Measurements from ENCODE around the gene DHH. TPM values are rescaled to one million over a fixed set of nuclear protein-coding genes. Genes with fewer than 3 reads are reported as not detected.

Gene DHH
- total and polyA plus RNA-seq, 2 donors (not counting 3 experiments of a cell fraction or from before 2014, with no cell fraction given) = 2.9 to 3.3 TPM

DNA sequence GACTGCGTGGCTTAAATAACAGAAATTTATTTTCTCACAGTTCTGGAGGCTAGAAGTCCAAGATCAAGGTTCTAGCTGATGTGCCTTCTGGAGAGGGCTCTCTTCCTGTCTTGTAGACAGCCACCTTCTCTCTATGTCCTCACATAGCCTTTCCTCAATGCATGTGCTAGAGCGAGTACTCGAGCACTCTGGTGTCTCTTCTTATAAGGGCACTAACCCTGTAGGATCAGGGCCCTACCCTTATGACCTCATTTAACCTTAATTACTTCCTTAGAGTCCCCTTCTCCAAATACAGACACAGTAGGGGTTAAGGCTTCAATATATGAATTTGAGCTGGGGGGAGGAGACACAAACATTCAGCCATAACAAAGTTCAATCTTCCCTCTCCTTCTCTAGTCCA is 10.2 kb downstream of the DHH start:
- no peaks in the 10 kb centered on the region for H3K9me3 ChIP-seq (replicated peaks; ENCODE audit: control insufficient read depth, insufficient read depth, low read length)
- H2AFZ ChIP-seq (ENCODE audit: low read depth, low read length) = no peak overlapping the region
- H3K9ac ChIP-seq (replicated peaks; ENCODE audit: extremely low read depth, insufficient read depth, low read length) = no peak overlapping the region
- no peaks in the 10 kb centered on the region for H3K79me2 ChIP-seq (ENCODE audit: control insufficient read depth, insufficient read depth, low read length)
- DNase-seq (ENCODE audit: low read depth, low spot score) (no peak), FAIRE-seq (no peak)
- TF ChIP-seq FOS (IDR thresholded peaks at IDR 0.05; ENCODE audit: borderline replicate concordance, insufficient read depth, low read length) = no peak
- TF ChIP-seq POLR2AphosphoS5 (IDR thresholded peaks at IDR 0.05; ENCODE audit: insufficient read depth, low read depth, low read length) = no peak
- TF ChIP-seq JUN (IDR thresholded peaks at IDR 0.05; ENCODE audit: borderline replicate concordance, insufficient read depth, insufficient read length, low read depth) = no peak
- TF ChIP-seq, protein P1, sequence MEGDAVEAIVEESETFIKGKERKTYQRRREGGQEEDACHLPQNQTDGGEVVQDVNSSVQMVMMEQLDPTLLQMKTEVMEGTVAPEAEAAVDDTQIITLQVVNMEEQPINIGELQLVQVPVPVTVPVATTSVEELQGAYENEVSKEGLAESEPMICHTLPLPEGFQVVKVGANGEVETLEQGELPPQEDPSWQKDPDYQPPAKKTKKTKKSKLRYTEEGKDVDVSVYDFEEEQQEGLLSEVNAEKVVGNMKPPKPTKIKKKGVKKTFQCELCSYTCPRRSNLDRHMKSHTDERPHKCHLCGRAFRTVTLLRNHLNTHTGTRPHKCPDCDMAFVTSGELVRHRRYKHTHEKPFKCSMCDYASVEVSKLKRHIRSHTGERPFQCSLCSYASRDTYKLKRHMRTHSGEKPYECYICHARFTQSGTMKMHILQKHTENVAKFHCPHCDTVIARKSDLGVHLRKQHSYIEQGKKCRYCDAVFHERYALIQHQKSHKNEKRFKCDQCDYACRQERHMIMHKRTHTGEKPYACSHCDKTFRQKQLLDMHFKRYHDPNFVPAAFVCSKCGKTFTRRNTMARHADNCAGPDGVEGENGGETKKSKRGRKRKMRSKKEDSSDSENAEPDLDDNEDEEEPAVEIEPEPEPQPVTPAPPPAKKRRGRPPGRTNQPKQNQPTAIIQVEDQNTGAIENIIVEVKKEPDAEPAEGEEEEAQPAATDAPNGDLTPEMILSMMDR (IDR thresholded peaks at IDR 0.05; ENCODE audit: extremely low read depth in 1 of 2, insufficient read depth in 1 of 2, low read depth in 1 of 2, low read length in 2 of 2) = no peak
- TF ChIP-seq MYC (IDR thresholded peaks at IDR 0.05; ENCODE audit: low read depth, low read length) = no peak
- TF ChIP-seq EZH2 (IDR thresholded peaks at IDR 0.05; ENCODE audit: borderline replicate concordance, low read depth, low read length, severe bottlenecking) = no peak
- TF ChIP-seq GATA2 (IDR thresholded peaks at IDR 0.05; ENCODE audit: insufficient read depth, insufficient read length, low read depth, low read length) = no peak
- TF ChIP-seq, protein P2, sequence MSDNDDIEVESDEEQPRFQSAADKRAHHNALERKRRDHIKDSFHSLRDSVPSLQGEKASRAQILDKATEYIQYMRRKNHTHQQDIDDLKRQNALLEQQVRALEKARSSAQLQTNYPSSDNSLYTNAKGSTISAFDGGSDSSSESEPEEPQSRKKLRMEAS (IDR thresholded peaks at IDR 0.05; ENCODE audit: insufficient read depth, insufficient read length) = no peak
- TF ChIP-seq POLR2A (IDR thresholded peaks at IDR 0.05; ENCODE audit: low read depth, low read length) = no peak
- peaks cover 0 to 2% of the 10 kb centered on the region in 2 experiments for H3K27me3 ChIP-seq (ENCODE audit: control insufficient read depth in 2 of 2, insufficient read depth in 2 of 2, low read length in 2 of 2)
- H3K4me1 ChIP-seq (ENCODE audit: control insufficient read depth, extremely low read depth, insufficient read depth, low read length) = peaks cover 7% of the 10 kb centered on the region
- dilution Hi-C loops (cut with MboI; ENCODE audit: extremely low pct_ligation_motif_present, low sequenced_read_pairs) (no loop called here), intact Hi-C loops (cut with micrococcal nuclease) (no loop called here)
- POLR2A ChIA-PET = no interaction called here
- no peaks in the 10 kb centered on the region for H3K36me3 ChIP-seq (ENCODE audit: control insufficient read depth in 2 of 2, extremely low read depth in 1 of 2, insufficient read depth in 2 of 2, low read length in 2 of 2)
- H3K4me3 ChIP-seq (replicated peaks in 1 of 3; ENCODE audit: insufficient read depth in 1 of 3, low read depth in 1 of 3, low read length in 3 of 3) = no peak overlapping the region
- CTCF ChIA-PET = interaction anchor here (0.7 to 6.5 kb wide), 7 partner anchors 10 to 141 kb away, joined by 3 to 248 read pairs (median 12); partner anchors contain the start of gene DHH
- H3K4me2 ChIP-seq (ENCODE audit: insufficient read depth, low read length) = no peak overlapping the region
- H3K27ac ChIP-seq (ENCODE audit: insufficient read depth, low read depth, low read length) = no peak overlapping the region
- no peaks in the 10 kb centered on the region for H4K20me1 ChIP-seq (replicated peaks; ENCODE audit: control insufficient read depth, extremely low read depth, insufficient read depth, low read length)
- H3K9me1 ChIP-seq (replicated peaks; ENCODE audit: control insufficient read depth, extremely low read depth, insufficient read depth, low read length) = no peaks in the 10 kb centered on the region
- BruUV-seq (replicated peaks) = no TSS peak

All from endothelial cell of umbilical vein (primary cell).